ENCODE results near the gene TNRC18. TPM values are rescaled to one million over a fixed set of nuclear protein-coding genes. Genes with fewer than 3 reads are reported as not detected.

The TNRC18 gene
- total RNA-seq, 1 donor from 2014 or later = 169 TPM

GRCh38 chr7:5349437-5350173 lies 74.0 kb downstream of the TNRC18 start:
- no peaks in the 10 kb centered on the region for H3K9me3 Mint-ChIP-seq
- peaks cover 32% of the 10 kb centered on the region for H3K36me3 Mint-ChIP-seq
- no peak overlapping the region for H3K4me3 Mint-ChIP-seq
- TF ChIP-seq CTCF (conservative IDR thresholded peaks at IDR 0.05) = no peak
- no peak for DNase-seq (ENCODE audit: extremely low spot score, unreplicated experiment)
- peaks cover 10% of the 10 kb centered on the region for H3K4me1 Mint-ChIP-seq (ENCODE audit: unreplicated experiment)
- H3K27ac Mint-ChIP-seq = no peak overlapping the region
- H3K27me3 Mint-ChIP-seq = no peaks in the 10 kb centered on the region

GRCh38 chr7:5349005-5349380 lies 74.6 kb downstream of the TNRC18 start:
- Mint-ChIP-seq H3K27me3 (no peaks in the 10 kb centered on the region), H3K27ac (no peak overlapping the region), H3K36me3 (peaks cover 33% of the 10 kb centered on the region), H3K4me3 (no peak overlapping the region), H3K9me3 (peaks cover 3% of the 10 kb centered on the region), H3K4me1 (ENCODE audit: unreplicated experiment) (peaks cover 5% of the 10 kb centered on the region)
- no peak for TF ChIP-seq CTCF (conservative IDR thresholded peaks at IDR 0.05)
- no peak for DNase-seq (ENCODE audit: extremely low spot score, unreplicated experiment)

GRCh38 chr7:5348134-5349004 lies 75.3 kb downstream of the TNRC18 start:
- H3K4me1 Mint-ChIP-seq (ENCODE audit: unreplicated experiment) = peaks cover 5% of the 10 kb centered on the region
- H3K4me3 Mint-ChIP-seq = no peak overlapping the region
- peaks cover 7% of the 10 kb centered on the region for H3K9me3 Mint-ChIP-seq
- H3K27ac Mint-ChIP-seq = no peak overlapping the region
- peaks cover 35% of the 10 kb centered on the region for H3K36me3 Mint-ChIP-seq
- H3K27me3 Mint-ChIP-seq = no peaks in the 10 kb centered on the region
- no peak for DNase-seq (ENCODE audit: extremely low spot score, unreplicated experiment)
- no peak for TF ChIP-seq CTCF (conservative IDR thresholded peaks at IDR 0.05)

- H3K9me3 Mint-ChIP-seq = peaks cover 12% of the 10 kb centered on the region
- no peak for DNase-seq (ENCODE audit: extremely low spot score, unreplicated experiment)
- no peak overlapping the region for H3K27ac Mint-ChIP-seq
- TF ChIP-seq CTCF (conservative IDR thresholded peaks at IDR 0.05) = no peak
- peaks cover 36% of the 10 kb centered on the region for H3K36me3 Mint-ChIP-seq
- peaks cover 1% of the 10 kb centered on the region for H3K4me1 Mint-ChIP-seq (ENCODE audit: unreplicated experiment)
- no peaks in the 10 kb centered on the region for H3K27me3 Mint-ChIP-seq
- H3K4me3 Mint-ChIP-seq = no peak overlapping the region
These were observed 78.0 kb downstream of the TNRC18 start for GRCh38 chr7:5345671-5346070.

- Mint-ChIP-seq H3K4me3 (no peak overlapping the region), H3K4me1 (ENCODE audit: unreplicated experiment) (no peaks in the 10 kb centered on the region), H3K9me3 (peaks cover 12% of the 10 kb centered on the region), H3K36me3 (peaks cover 40% of the 10 kb centered on the region), H3K27ac (no peak overlapping the region), H3K27me3 (no peaks in the 10 kb centered on the region)
- TF ChIP-seq CTCF (conservative IDR thresholded peaks at IDR 0.05) = no peak
- DNase-seq (ENCODE audit: extremely low spot score, unreplicated experiment) = no peak
These were observed 78.5 kb downstream of the TNRC18 start for GRCh38 chr7:5345171-5345570.
